Fibroblast of lung (primary cell): Measurements from ENCODE around the gene PDZK1IP1.

ENCODE experiments used
- CTCF ChIP-seq, 2 donors: IDR thresholded peaks in 1 of 2; conservative IDR thresholded peaks in 1 of 2; 1 replicate in 1 of 2; 2 replicates in 1 of 2; pipeline ENCODE4 v1.5.1; 2011 to 2012; ENCODE audit warnings: low read length in 2 of 2, control low read depth in 1 of 2, inconsistent platforms in 1 of 2, low read depth in 1 of 2, mild to moderate bottlenecking in 1 of 2
- EZH2 ChIP-seq: IDR thresholded peaks from 2 replicates; pipeline ENCODE4 v1.5.1; 2012; ENCODE audit warnings: low read length, control low read depth, mild to moderate bottlenecking; ENCODE audit errors: missing control alignments

DNA sequence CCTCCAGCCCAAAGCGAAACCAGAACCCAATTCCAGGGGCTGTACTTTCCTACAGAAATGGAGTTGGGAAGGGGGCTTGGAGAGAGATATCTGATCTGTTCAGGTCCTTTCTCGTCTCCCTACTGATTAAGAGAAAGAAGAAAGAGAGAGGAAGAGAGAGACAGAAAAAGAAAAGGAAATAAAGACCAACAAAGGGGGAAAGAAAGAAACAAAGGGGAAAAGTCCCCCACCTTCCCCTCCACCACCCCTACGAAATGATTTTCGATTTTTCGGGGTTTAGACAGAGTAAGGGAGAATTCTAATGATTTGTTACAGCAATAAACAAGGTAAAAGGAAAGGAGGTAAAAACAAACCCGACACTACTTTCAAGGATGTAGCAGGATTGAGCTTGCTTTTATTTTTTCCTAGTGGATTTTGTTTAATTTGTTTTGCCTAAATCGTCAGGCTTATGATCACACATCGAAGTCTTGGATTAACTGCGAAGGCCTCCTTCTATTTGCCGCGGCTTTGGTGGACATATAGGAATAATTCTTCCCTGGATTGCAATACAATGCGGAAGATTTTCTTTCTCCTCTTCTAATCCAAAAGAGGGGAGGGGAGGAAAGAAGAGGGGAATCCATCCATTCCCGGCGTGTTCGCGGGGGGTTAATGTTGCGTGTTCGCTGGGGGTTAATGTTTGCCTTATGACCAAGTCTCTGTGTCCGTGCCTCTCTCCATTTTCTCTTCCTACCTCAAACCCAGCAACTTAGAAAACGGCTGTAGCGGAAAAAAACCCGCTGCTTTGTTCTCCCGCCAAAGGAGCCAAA, 40.3 kb upstream of the PDZK1IP1 start:
- TF ChIP-seq EZH2 = peak; percentile 95
- TF ChIP-seq CTCF (conservative IDR thresholded peaks at IDR 0.05 in 1 of 2, IDR thresholded peaks at IDR 0.05 in 1 of 2; ENCODE audit: low read depth in 1 of 2, low read length in 2 of 2) = no peak
